Measurements from ENCODE around the gene CDKN2D.
"Not testable (repeated sequence)": the region's sequence is repeated elsewhere in the genome, so short reads cannot be mapped to it uniquely, and the experiment has no call there.

CDKN2D gene

GRCh38 chr19:10580979-10581631 is 12.3 kb upstream of the CDKN2D start:
- peak; percentile 97 for TF ChIP-seq CTCF (IDR thresholded peaks at IDR 0.05; ENCODE audit: low read depth, low read length, missing control alignments)

GRCh38 chr19:10577951-10578350 is 9.2 kb upstream of the CDKN2D start:
- H3K4me3 ChIP-seq (replicated peaks; ENCODE audit: low read depth, low read length): no peak overlapping the region
- TF ChIP-seq CTCF (IDR thresholded peaks at IDR 0.05; ENCODE audit: low read depth, low read length, missing control alignments): no peak

More at GRCh38 chr19:10580979-10581631, 12.3 kb upstream of the CDKN2D start:
- DNase-seq (ENCODE audit: extremely low read depth, low read depth): peak; percentile 67
- no peak overlapping the region for H3K4me3 ChIP-seq (replicated peaks; ENCODE audit: low read depth, low read length)

GRCh38 chr19:10575011-10575716 is 6.4 kb upstream of the CDKN2D start:
- no peak for DNase-seq (ENCODE audit: extremely low read depth, low read depth)
- no peak for TF ChIP-seq CTCF (IDR thresholded peaks at IDR 0.05; ENCODE audit: low read depth, low read length, missing control alignments)

More at GRCh38 chr19:10577951-10578350, 9.2 kb upstream of the CDKN2D start:
- no peak for DNase-seq (ENCODE audit: extremely low read depth, low read depth)

GRCh38 chr19:10574462-10574861 is 5.7 kb upstream of the CDKN2D start:
- TF ChIP-seq CTCF (IDR thresholded peaks at IDR 0.05; ENCODE audit: low read depth, low read length, missing control alignments): no peak
- no peak for DNase-seq (ENCODE audit: extremely low read depth, low read depth)
- no peak overlapping the region for H3K4me3 ChIP-seq (replicated peaks; ENCODE audit: low read depth, low read length)

More at GRCh38 chr19:10575011-10575716, 6.4 kb upstream of the CDKN2D start:
- H3K4me3 ChIP-seq (replicated peaks; ENCODE audit: low read depth, low read length): no peak overlapping the region

GRCh38 chr19:10573793-10574192 is 5.0 kb upstream of the CDKN2D start:
- not testable (repeated sequence) for H3K4me3 ChIP-seq (replicated peaks; ENCODE audit: low read depth, low read length); DNase-seq (ENCODE audit: extremely low read depth, low read depth)

- H3K4me3 ChIP-seq (replicated peaks; ENCODE audit: low read depth, low read length): peak overlapping the region; percentile 51
- TF ChIP-seq CTCF (IDR thresholded peaks at IDR 0.05; ENCODE audit: low read depth, low read length, missing control alignments): no peak
- DNase-seq (ENCODE audit: extremely low read depth, low read depth): no peak
These were observed 535 bp downstream of the CDKN2D start for GRCh38 chr19:10568062-10568825.

GRCh38 chr19:10567656-10568055 is 1.1 kb downstream of the CDKN2D start:
- H3K4me3 ChIP-seq (replicated peaks; ENCODE audit: low read depth, low read length): peak overlapping the region; percentile 51
- TF ChIP-seq CTCF (IDR thresholded peaks at IDR 0.05; ENCODE audit: low read depth, low read length, missing control alignments): no peak
- DNase-seq (ENCODE audit: extremely low read depth, low read depth): no peak
